A673 (cell line): Measurements from ENCODE around the gene HSD17B2. TPM values are rescaled to one million over a fixed set of nuclear protein-coding genes. Genes with fewer than 3 reads are reported as not detected.

Source experiments
- BruUV-seq: library from RNA; stranded (reverse); fragments of 400-500 nt; replicated peaks from 2 replicates; lab custom pipeline; 2021; lab: Mats Ljungman, UMichigan
- CTCF ChIA-PET: fragments of 300-600 bp; sonication (Branson Sonifier 250); formaldehyde crosslinking; loops from one replicate; lab custom pipeline; 2022; ENCODE audit warnings: antibody characterized with exemption; lab: Charles Lee
- POLR2A ChIA-PET: fragments of 300-600 bp; sonication (Branson Sonifier 250); formaldehyde crosslinking; loops from one replicate; lab custom pipeline; 2022; ENCODE audit warnings: antibody characterized with exemption; ENCODE audit not compliant: low non-redundant PET; lab: Charles Lee
- DNase-seq: peaks from one replicate; pipeline ENCODE4 v3.0.0-alpha.2; 2015; ENCODE audit warnings: low spot score
- H3K27ac ChIP-seq: fragments of 200-600 bp; sonication (generic); 2 replicates; pipeline ENCODE4 v1.5.1; 2016; ENCODE audit warnings: mixed run types, low read depth, mild to moderate bottlenecking, mixed read lengths, antibody characterized with exemption, low read length; ENCODE audit not compliant: poor library complexity, severe bottlenecking
- H3K27me3 ChIP-seq: fragments of 200-600 bp; sonication (generic); replicated peaks from 2 replicates; pipeline ENCODE4 v1.6.1; 2017; ENCODE audit warnings: mixed run types, low read depth, mild to moderate bottlenecking, mixed read lengths, antibody characterized with exemption, low read length; ENCODE audit not compliant: insufficient read depth, poor library complexity
- H3K36me3 ChIP-seq: fragments of 200-600 bp; sonication (generic); 2 replicates; pipeline ENCODE4 v1.6.1; 2016; ENCODE audit warnings: mixed run types, mild to moderate bottlenecking, mixed read lengths, antibody characterized with exemption, low read length; ENCODE audit not compliant: insufficient read depth, poor library complexity, severe bottlenecking
- H3K4me1 ChIP-seq: fragments of 200-600 bp; sonication (generic); 2 replicates; pipeline ENCODE4 v1.6.1; 2017; ENCODE audit warnings: mixed run types, mild to moderate bottlenecking, mixed read lengths, antibody characterized with exemption, low read length; ENCODE audit not compliant: insufficient read depth, poor library complexity, severe bottlenecking
- H3K4me3 ChIP-seq: fragments of 200-600 bp; sonication (generic); 2 replicates; pipeline ENCODE4 v1.5.1; 2016; ENCODE audit warnings: low read depth, mixed run types, mild to moderate bottlenecking, mixed read lengths, low read length; ENCODE audit not compliant: poor library complexity, severe bottlenecking
- H3K9me3 ChIP-seq: fragments of 200-600 bp; sonication (generic); 2 replicates; pipeline ENCODE4 v1.6.1; 2016; ENCODE audit warnings: mixed run types, low read depth, mild to moderate bottlenecking, mixed read lengths, antibody characterized with exemption, low read length; ENCODE audit not compliant: poor library complexity, severe bottlenecking
- EZH2 ChIP-seq: fragments of 200-600 bp; sonication (generic); IDR thresholded peaks from 2 replicates; pipeline ENCODE4 v1.6.1; 2017; ENCODE audit warnings: borderline replicate concordance, low read depth, mild to moderate bottlenecking, mixed read lengths, antibody characterized with exemption, low read length; ENCODE audit not compliant: poor library complexity, severe bottlenecking
- intact Hi-C: fragments of 100-400 bp; cut with micrococcal nuclease; formaldehyde crosslinking; loops from one replicate; pipeline ENCODE4 v1.10.0; 2022; ENCODE audit not compliant: unreplicated experiment
- total RNA-seq: library from RNA; stranded (reverse); gene quantifications from 2 replicates; pipeline ENCODE4 v1.2.3, GENCODE V29; 2021
- TF ChIP-seq, protein P1 (sequence below): fragments of 300-800, 200-600 bp; sonication (generic); conservative IDR thresholded peaks from 2 replicates; pipeline ENCODE4 v1.5.1; 2017; ENCODE audit warnings: low read depth, mild to moderate bottlenecking, antibody characterized with exemption, low read length, moderate library complexity, mixed read lengths

Gene HSD17B2
- total RNA-seq, 1 experiment from 2014 or later: 4.9 TPM

DNA sequence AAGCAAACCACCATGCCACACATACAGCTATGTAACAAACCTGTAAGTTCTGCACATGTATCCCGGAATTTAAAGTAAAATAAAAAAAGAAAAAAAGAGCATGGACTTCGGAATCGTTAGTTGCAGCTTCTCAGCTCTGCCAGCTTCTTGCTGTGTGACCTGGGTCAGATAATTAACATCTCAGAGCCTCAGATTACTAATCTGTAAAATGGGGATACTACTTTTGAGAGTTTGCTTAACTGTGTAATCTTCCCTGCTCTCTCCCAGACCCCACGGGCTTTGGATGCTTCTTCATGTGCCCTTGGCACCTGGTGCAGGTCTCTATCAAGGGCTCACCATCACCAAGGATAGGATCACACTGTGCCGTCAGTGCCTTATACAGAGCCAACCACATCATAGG is 16.6 kb downstream of the HSD17B2 start:
- CTCF ChIA-PET: no interaction called here
- H3K4me3 ChIP-seq: no peak overlapping the region
- H3K36me3 ChIP-seq: no peaks in the 10 kb centered on the region
- no peaks in the 10 kb centered on the region for H3K9me3 ChIP-seq
- no peak overlapping the region for H3K27ac ChIP-seq
- H3K27me3 ChIP-seq: peaks cover 3% of the 10 kb centered on the region
- TF ChIP-seq, protein P1, sequence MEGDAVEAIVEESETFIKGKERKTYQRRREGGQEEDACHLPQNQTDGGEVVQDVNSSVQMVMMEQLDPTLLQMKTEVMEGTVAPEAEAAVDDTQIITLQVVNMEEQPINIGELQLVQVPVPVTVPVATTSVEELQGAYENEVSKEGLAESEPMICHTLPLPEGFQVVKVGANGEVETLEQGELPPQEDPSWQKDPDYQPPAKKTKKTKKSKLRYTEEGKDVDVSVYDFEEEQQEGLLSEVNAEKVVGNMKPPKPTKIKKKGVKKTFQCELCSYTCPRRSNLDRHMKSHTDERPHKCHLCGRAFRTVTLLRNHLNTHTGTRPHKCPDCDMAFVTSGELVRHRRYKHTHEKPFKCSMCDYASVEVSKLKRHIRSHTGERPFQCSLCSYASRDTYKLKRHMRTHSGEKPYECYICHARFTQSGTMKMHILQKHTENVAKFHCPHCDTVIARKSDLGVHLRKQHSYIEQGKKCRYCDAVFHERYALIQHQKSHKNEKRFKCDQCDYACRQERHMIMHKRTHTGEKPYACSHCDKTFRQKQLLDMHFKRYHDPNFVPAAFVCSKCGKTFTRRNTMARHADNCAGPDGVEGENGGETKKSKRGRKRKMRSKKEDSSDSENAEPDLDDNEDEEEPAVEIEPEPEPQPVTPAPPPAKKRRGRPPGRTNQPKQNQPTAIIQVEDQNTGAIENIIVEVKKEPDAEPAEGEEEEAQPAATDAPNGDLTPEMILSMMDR: no peak
- no peak for TF ChIP-seq EZH2
- DNase-seq: no peak
- intact Hi-C loops: no loop called here
- no TSS peak for BruUV-seq
- H3K4me1 ChIP-seq: no peaks in the 10 kb centered on the region
- POLR2A ChIA-PET: no interaction called here

DNA sequence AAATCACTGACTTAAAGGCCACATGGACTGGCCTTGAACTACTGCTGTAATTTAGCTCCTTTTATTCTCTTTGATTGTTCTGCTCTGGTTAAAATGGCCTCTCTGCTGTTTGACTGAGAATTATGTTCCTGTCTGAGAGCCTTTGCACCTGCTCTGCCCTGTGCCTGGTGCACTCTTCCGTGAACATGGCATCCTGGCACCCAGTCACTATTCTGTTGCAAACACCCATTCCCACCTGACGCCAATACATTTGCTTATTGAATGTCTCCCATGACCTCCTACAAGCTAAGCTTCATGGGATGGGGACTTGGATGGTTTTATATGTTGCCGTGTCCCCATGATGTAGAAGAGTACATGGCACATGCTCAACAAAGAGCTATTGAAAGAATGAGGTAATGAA is 20.1 kb downstream of the HSD17B2 start:
- Histone ChIP-seq H3K4me1 (no peaks in the 10 kb centered on the region), H3K4me3 (no peak overlapping the region), H3K36me3 (no peaks in the 10 kb centered on the region), H3K9me3 (no peaks in the 10 kb centered on the region), H3K27me3 (peaks cover 3% of the 10 kb centered on the region), H3K27ac (no peak overlapping the region)
- ChIA-PET POLR2A (no interaction called here), CTCF (no interaction called here)
- intact Hi-C loops: no loop called here
- no peak for DNase-seq
- no TSS peak for BruUV-seq
- TF ChIP-seq EZH2: no peak
- TF ChIP-seq, protein P1: no peak

DNA sequence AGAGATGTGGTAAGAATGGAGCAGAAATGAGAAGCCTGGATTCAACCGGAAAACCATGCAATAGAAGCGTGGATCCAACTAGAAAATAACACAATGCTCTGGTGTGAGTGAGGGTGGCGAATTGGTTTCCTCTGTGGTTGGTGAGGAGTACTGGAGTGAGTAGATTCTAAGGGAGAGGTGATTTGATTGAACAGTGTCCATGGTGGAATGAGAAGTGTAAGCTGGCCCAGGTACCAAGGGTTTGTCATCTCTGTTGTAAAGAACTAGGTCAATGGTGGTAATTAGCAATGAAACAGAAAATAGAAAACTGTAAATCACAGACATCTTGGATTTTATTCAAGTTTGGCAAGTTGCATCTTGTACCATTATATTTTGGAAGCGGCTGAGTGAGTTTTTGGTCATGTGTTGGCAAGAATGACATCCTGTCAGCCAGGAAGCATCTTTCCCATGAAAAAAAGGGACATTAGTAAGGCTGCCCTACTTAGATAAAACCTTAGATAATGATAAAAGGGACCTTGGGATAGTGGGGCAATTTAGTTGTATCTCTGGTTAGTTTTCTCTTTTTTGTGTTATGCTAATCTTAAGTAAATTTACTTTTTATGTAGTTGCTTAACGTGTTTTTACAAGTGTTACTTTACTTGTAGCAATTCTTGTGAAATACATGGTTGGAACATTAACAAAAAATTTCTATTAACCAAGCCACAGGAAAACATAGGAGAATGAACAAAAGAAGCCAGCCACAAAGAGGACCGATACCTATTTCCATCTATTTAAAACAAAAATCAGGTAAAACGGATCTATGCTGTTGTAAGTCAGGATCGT is 20.9 kb downstream of the HSD17B2 start:
- H3K4me3 ChIP-seq: no peak overlapping the region
- no peaks in the 10 kb centered on the region for H3K9me3 ChIP-seq
- TF ChIP-seq EZH2: no peak
- TF ChIP-seq, protein P1: no peak
- H3K4me1 ChIP-seq: no peaks in the 10 kb centered on the region
- no peak overlapping the region for H3K27ac ChIP-seq
- H3K27me3 ChIP-seq: peaks cover 3% of the 10 kb centered on the region
- ChIA-PET CTCF (no interaction called here), POLR2A (no interaction called here)
- DNase-seq: no peak
- intact Hi-C loops: no loop called here
- no peaks in the 10 kb centered on the region for H3K36me3 ChIP-seq
- no TSS peak for BruUV-seq
